ENCODE results near the gene CFD.

DNA sequence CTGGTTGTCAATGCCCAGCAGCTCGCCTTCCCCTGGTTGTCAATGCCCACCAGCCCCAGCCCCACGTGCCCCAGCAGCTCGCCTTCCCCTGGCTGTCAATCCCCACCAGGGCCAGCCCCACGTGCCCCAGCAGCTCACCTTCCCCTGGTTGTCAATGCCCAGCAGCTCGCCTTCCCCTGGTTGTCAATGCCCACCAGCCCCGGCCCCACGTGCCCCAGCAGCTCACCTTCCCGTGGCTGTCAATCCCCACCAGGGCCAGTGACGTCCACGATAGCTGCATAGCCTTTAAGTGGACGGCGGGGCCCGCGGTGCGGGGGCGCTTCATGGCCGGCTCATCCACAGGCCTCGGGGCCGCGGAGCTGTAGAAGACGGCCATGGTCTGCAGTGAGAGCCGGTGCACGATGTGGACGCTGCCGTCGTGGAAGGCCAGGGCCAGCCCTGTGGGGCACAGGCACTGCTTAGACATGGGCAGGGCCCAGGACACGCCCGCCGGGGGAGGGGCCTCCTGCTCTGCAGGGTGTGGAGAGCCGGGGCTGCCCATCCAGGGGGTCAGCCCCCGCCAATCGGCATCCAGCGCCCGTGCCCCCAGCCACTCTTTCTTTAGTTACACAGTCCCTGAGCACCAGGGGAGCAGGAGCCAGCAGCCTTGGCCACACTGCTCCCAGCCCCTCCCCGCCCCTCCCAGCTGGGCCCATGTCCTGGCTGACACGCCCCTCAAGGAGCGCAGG lies 20.4 kb downstream of the CFD start:
- TF ChIP-seq, protein P1, sequence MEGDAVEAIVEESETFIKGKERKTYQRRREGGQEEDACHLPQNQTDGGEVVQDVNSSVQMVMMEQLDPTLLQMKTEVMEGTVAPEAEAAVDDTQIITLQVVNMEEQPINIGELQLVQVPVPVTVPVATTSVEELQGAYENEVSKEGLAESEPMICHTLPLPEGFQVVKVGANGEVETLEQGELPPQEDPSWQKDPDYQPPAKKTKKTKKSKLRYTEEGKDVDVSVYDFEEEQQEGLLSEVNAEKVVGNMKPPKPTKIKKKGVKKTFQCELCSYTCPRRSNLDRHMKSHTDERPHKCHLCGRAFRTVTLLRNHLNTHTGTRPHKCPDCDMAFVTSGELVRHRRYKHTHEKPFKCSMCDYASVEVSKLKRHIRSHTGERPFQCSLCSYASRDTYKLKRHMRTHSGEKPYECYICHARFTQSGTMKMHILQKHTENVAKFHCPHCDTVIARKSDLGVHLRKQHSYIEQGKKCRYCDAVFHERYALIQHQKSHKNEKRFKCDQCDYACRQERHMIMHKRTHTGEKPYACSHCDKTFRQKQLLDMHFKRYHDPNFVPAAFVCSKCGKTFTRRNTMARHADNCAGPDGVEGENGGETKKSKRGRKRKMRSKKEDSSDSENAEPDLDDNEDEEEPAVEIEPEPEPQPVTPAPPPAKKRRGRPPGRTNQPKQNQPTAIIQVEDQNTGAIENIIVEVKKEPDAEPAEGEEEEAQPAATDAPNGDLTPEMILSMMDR (IDR thresholded peaks at IDR 0.05) = no peak
- no peak for TF ChIP-seq POLR2A (IDR thresholded peaks at IDR 0.05)

Measured in esophagus squamous epithelium (tissue), 4 donors.